Measurements from ENCODE around the gene PSEN1. TPM values are rescaled to one million over a fixed set of nuclear protein-coding genes. Genes with fewer than 3 reads are reported as not detected.

Gene PSEN1
- polyA plus RNA-seq, 4 donors = 24.4 to 138 (median 35.4) TPM

DNA sequence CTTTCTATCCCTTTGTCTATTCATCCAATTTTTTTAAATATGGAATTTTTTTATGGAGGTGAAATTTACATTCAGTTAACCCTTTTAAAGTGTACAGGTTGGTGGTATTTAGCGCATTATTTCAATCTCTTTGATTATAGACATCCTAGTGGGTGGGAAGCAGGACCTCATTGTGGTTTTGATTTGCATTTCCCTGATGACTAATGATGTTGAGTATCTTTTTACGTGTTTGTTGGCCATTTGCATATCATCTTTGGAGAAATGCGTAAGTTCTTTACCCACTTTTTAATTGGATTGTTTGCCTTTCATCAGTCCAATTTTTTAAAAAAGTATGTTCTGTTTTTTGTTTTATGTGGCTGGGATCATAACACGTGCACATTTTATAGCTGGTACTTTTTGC is 121.8 kb downstream of the PSEN1 start:
- WGBS, 3 donors = 76 to 85% (median 79%) methylated on average over 4 of the region's 4 CpGs
- FAIRE-seq (no peak), DNase-seq (no peak)
- Histone ChIP-seq H3K27ac (ENCODE audit: low read depth in 1 of 3, low read length in 2 of 3) (no peak overlapping the region), H3K27me3 (ENCODE audit: control insufficient read depth in 3 of 3, insufficient read depth in 3 of 3, low read length in 3 of 3) (no peaks in the 10 kb centered on the region), H3K36me3 (ENCODE audit: control insufficient read depth in 3 of 3, insufficient read depth in 2 of 3, low read depth in 1 of 3, low read length in 3 of 3) (peaks cover 0 to 81% (median 0%) of the 10 kb centered on the region in 3 donors), H3K4me3 (ENCODE audit: low read depth in 1 of 3, low read length in 3 of 3) (no peak overlapping the region), H3K9me3 (ENCODE audit: control insufficient read depth in 2 of 2, insufficient read depth in 1 of 2, low read depth in 1 of 2, low read length in 1 of 2) (no peaks in the 10 kb centered on the region), H3K4me1 (ENCODE audit: control insufficient read depth in 3 of 3, insufficient read depth in 2 of 3, low read depth in 1 of 3, low read length in 2 of 3) (no peaks in the 10 kb centered on the region)

DNA sequence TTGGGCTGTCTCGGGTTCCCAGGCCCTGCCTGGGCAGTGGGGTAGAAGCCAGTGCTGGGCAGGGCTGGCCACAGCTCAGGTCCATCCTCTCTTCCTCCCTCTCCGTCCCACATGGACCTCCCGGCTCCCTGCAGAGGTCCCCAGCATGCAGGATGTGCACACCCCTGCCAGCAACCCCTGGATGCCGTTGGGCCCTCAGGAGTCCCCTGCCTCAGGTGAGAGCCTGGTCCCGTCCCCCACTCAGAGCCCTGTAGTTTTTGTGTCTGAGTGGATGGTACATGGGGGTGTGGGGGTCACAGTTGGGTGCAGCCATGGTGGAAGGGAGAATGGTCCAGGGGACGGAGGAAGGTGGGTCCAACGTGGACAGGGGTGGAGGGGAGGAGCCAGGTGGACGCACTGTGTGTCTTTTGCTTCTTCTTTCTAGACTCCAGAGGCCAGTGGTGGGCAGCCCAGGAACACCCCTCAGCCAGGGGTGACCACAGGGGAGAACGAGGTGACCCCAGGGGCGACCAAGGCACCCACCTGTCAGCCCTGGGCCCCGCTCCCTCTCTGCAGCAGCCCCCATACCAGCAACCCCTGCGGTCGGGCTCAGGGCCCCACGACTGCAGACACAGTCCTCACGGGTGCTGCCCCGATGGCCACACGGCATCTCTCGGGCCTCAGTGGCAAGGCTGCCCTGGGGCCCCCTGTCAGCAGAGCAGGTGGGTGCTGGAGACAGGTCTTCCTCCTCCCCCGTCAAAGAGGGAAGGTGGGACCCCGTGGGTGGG is 122.7 kb downstream of the PSEN1 start:
- whole genome bisulfite sequencing, 3 donors = 89 to 94% (median 91%) methylated on average over 19 to 20 of the region's 20 CpGs
- H3K4me3 ChIP-seq (ENCODE audit: low read depth in 1 of 3, low read length in 3 of 3) = no peak overlapping the region
- H3K27ac ChIP-seq (ENCODE audit: low read depth in 1 of 3, low read length in 2 of 3) = no peak overlapping the region
- H3K9me3 ChIP-seq (ENCODE audit: control insufficient read depth in 2 of 2, insufficient read depth in 1 of 2, low read depth in 1 of 2, low read length in 1 of 2) = no peaks in the 10 kb centered on the region
- H3K4me1 ChIP-seq (ENCODE audit: control insufficient read depth in 3 of 3, insufficient read depth in 2 of 3, low read depth in 1 of 3, low read length in 2 of 3) = peaks cover 0 to 8% (median 0%) of the 10 kb centered on the region in 3 donors
- no peak for DNase-seq
- H3K27me3 ChIP-seq (ENCODE audit: control insufficient read depth in 3 of 3, insufficient read depth in 3 of 3, low read length in 3 of 3) = no peaks in the 10 kb centered on the region
- H3K36me3 ChIP-seq (ENCODE audit: control insufficient read depth in 3 of 3, insufficient read depth in 2 of 3, low read depth in 1 of 3, low read length in 3 of 3) = peaks cover 0 to 81% (median 0%) of the 10 kb centered on the region in 3 donors
- no peak for FAIRE-seq

DNA sequence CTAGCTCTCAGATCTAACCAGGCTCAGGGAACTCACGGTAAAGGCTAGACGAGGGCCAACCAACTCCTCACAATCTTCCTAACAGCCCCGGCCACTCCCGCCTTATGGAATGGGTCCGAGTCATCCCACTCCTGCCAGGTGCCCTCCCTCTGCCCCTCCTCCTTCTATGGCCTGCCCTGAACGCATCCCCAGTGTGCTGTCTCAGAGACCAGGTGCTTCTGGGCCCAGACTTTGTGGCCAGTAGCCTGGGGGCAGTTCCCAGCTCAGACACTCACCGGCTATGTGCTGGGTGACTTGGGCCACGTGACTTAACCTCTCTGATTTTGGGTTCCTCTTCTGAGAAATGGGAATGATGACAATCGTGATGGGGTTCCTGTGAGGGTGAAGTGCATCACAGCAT is 123.5 kb downstream of the PSEN1 start:
- no peak overlapping the region for H3K27ac ChIP-seq (ENCODE audit: low read depth in 1 of 3, low read length in 2 of 3)
- WGBS, 3 donors = 65 to 84% (median 73%) methylated on average over 9 of the region's 9 CpGs
- H3K27me3 ChIP-seq (ENCODE audit: control insufficient read depth in 3 of 3, insufficient read depth in 3 of 3, low read length in 3 of 3) = no peaks in the 10 kb centered on the region
- peaks cover 0 to 81% (median 0%) of the 10 kb centered on the region in 3 donors for H3K36me3 ChIP-seq (ENCODE audit: control insufficient read depth in 3 of 3, insufficient read depth in 2 of 3, low read depth in 1 of 3, low read length in 3 of 3)
- DNase-seq = no peak
- H3K4me1 ChIP-seq (ENCODE audit: control insufficient read depth in 3 of 3, insufficient read depth in 2 of 3, low read depth in 1 of 3, low read length in 2 of 3) = peaks cover 0 to 16% (median 0%) of the 10 kb centered on the region in 3 donors
- FAIRE-seq = no peak
- no peak overlapping the region for H3K4me3 ChIP-seq (ENCODE audit: low read depth in 1 of 3, low read length in 3 of 3)
- no peaks in the 10 kb centered on the region for H3K9me3 ChIP-seq (ENCODE audit: control insufficient read depth in 2 of 2, insufficient read depth in 1 of 2, low read depth in 1 of 2, low read length in 1 of 2)

DNA sequence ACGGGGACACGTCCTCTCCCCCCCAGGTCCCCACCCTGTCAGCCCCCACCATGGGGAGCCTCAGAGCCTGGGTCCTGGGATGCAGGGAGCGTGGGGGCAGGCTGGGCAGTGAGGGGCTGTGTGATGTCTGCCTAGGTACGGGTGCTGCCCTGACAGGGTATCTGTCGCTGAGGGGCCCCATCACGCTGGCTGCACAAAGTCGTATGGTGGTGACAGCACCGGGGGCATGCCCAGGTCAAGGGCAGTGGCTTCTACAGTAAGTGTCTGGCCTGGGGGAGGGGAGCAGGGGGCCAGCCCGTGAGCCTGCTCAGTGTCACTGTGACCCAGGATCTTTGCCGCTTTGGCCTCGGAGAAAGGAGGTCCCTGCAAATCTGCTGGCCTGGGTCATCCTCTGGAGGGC is 124.3 kb downstream of the PSEN1 start:
- Histone ChIP-seq H3K9me3 (ENCODE audit: control insufficient read depth in 2 of 2, insufficient read depth in 1 of 2, low read depth in 1 of 2, low read length in 1 of 2) (no peaks in the 10 kb centered on the region), H3K27ac (ENCODE audit: low read depth in 1 of 3, low read length in 2 of 3) (no peak overlapping the region), H3K27me3 (ENCODE audit: control insufficient read depth in 3 of 3, insufficient read depth in 3 of 3, low read length in 3 of 3) (no peaks in the 10 kb centered on the region), H3K4me1 (ENCODE audit: control insufficient read depth in 3 of 3, insufficient read depth in 2 of 3, low read depth in 1 of 3, low read length in 2 of 3) (peaks cover 0 to 22% (median 0%) of the 10 kb centered on the region in 3 donors), H3K36me3 (ENCODE audit: control insufficient read depth in 3 of 3, insufficient read depth in 2 of 3, low read depth in 1 of 3, low read length in 3 of 3) (peaks cover 0 to 81% (median 0%) of the 10 kb centered on the region in 3 donors), H3K4me3 (ENCODE audit: low read depth in 1 of 3, low read length in 3 of 3) (no peak overlapping the region)
- FAIRE-seq (no peak), DNase-seq (no peak)
- WGBS, 3 donors = 76 to 84% (median 78%) methylated on average over 11 of the region's 11 CpGs

DNA sequence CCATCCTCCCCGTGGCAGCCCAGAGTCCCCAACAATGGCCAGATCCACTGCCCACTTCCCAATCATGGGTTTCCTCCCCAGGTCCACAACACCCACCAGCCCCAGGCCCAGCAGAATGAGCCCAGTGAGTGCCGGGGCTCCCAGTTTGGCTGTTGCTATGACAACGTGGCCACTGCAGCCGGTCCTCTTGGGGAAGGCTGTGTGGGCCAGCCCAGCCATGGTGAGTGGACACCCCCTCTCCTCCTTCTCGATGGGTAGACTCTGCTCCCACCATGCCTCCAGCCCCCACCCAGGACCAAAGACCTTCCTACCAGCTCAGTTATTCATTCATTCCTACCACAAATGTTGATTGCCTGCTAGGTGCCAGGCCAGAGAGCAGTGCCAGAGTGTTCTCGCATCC is 124.8 kb downstream of the PSEN1 start:
- H3K4me3 ChIP-seq (ENCODE audit: low read depth in 1 of 3, low read length in 3 of 3) = no peak overlapping the region
- peaks cover 0 to 80% (median 0%) of the 10 kb centered on the region in 3 donors for H3K36me3 ChIP-seq (ENCODE audit: control insufficient read depth in 3 of 3, insufficient read depth in 2 of 3, low read depth in 1 of 3, low read length in 3 of 3)
- WGBS, 3 donors = 70 to 81% (median 72%) methylated on average over 6 of the region's 6 CpGs
- no peaks in the 10 kb centered on the region for H3K9me3 ChIP-seq (ENCODE audit: control insufficient read depth in 2 of 2, insufficient read depth in 1 of 2, low read depth in 1 of 2, low read length in 1 of 2)
- DNase-seq (no peak), FAIRE-seq (no peak)
- H3K27me3 ChIP-seq (ENCODE audit: control insufficient read depth in 3 of 3, insufficient read depth in 3 of 3, low read length in 3 of 3) = no peaks in the 10 kb centered on the region
- peaks cover 0 to 22% (median 0%) of the 10 kb centered on the region in 3 donors for H3K4me1 ChIP-seq (ENCODE audit: control insufficient read depth in 3 of 3, insufficient read depth in 2 of 3, low read depth in 1 of 3, low read length in 2 of 3)
- no peak overlapping the region for H3K27ac ChIP-seq (ENCODE audit: low read depth in 1 of 3, low read length in 2 of 3)

DNA sequence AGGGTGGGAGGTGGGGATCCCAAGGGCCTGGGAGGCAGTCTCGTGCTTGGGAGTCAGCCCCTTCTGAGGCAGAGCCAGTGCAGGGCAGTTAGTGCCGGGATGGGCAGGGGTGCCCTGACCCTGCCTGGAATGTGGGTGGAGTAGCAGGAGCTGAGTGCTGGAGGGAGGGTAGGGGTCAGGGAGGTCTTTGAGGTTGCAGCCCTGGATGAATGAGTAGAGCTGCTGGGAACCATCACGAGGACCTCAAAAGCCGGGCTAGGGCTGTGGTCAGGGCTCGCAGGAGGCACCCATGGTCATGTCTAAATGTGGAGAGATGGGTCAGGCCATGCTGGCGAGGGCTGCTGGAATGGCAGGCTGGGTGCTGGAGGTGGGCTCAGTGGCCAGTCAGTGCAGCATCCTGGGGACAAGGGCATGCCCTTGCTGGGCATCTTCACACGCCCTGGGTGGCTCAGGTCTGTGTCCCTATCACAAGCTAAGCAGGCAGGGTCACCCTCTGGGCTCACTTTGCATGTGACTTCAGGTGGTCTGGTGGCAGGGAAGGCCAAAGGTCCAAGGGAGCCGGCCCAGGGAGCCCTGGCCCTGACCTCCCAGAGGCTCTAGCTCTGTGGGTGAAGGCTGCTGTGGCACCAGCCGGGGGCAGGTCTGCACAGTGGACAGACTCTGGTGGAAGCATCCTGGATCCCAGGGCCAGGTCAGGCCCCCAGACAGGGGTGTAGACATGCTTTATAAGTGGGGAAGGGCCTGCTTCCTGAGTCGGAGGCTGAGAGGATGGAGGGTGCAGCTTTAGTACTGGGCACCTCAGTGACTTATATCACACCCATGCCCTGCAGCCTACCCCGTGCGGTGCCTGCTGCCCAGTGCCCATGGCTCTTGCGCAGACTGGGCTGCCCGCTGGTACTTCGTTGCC is 125.5 kb downstream of the PSEN1 start:
- peaks cover 0 to 87% (median 0%) of the 10 kb centered on the region in 3 donors for H3K36me3 ChIP-seq (ENCODE audit: control insufficient read depth in 3 of 3, insufficient read depth in 2 of 3, low read depth in 1 of 3, low read length in 3 of 3)

DNA sequence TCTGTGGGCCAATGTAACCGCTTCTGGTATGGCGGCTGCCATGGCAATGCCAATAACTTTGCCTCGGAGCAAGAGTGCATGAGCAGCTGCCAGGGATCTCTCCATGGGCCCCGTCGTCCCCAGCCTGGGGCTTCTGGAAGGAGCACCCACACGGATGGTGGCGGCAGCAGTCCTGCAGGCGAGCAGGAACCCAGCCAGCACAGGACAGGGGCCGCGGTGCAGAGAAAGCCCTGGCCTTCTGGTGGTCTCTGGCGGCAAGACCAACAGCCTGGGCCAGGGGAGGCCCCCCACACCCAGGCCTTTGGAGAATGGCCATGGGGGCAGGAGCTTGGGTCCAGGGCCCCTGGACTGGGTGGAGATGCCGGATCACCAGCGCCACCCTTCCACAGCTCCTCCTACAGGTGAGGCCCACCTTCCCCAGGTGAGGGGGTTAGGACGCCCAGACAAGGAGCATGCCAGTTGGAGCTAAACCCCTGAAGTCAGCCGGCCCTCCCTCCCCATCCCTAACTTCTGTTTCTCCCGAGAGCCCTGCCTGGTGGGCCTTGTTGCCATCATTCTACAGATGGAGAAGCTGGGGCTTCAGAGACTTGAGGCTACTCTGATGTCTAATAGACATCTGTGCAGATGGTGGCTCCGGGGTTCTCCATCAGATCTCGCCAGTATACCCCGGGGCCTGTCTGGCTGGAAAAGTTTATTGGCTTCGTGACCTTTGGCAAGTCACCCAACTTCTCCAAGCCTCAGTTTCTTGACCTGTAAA is 126.3 kb downstream of the PSEN1 start:
- DNase-seq (no peak), FAIRE-seq (no peak)
- 87 to 93% (median 88%) methylated on average over 20 of the region's 20 CpGs for WGBS, 3 donors
- Histone ChIP-seq H3K4me3 (ENCODE audit: low read depth in 1 of 3, low read length in 3 of 3) (no peak overlapping the region), H3K4me1 (ENCODE audit: control insufficient read depth in 3 of 3, insufficient read depth in 2 of 3, low read depth in 1 of 3, low read length in 2 of 3) (peaks cover 0 to 22% (median 0%) of the 10 kb centered on the region in 3 donors), H3K36me3 (ENCODE audit: control insufficient read depth in 3 of 3, insufficient read depth in 2 of 3, low read depth in 1 of 3, low read length in 3 of 3) (peaks cover 0 to 92% (median 0%) of the 10 kb centered on the region in 3 donors), H3K27me3 (ENCODE audit: control insufficient read depth in 3 of 3, insufficient read depth in 3 of 3, low read length in 3 of 3) (no peaks in the 10 kb centered on the region), H3K27ac (ENCODE audit: low read depth in 1 of 3, low read length in 2 of 3) (no peak overlapping the region), H3K9me3 (ENCODE audit: control insufficient read depth in 2 of 2, insufficient read depth in 1 of 2, low read depth in 1 of 2, low read length in 1 of 2) (no peaks in the 10 kb centered on the region)

More for the DNA sequence above, 125.5 kb downstream of the PSEN1 start:
- Histone ChIP-seq H3K4me1 (ENCODE audit: control insufficient read depth in 3 of 3, insufficient read depth in 2 of 3, low read depth in 1 of 3, low read length in 2 of 3) (peaks cover 0 to 22% (median 0%) of the 10 kb centered on the region in 3 donors), H3K9me3 (ENCODE audit: control insufficient read depth in 2 of 2, insufficient read depth in 1 of 2, low read depth in 1 of 2, low read length in 1 of 2) (no peaks in the 10 kb centered on the region), H3K27me3 (ENCODE audit: control insufficient read depth in 3 of 3, insufficient read depth in 3 of 3, low read length in 3 of 3) (no peaks in the 10 kb centered on the region), H3K27ac (ENCODE audit: low read depth in 1 of 3, low read length in 2 of 3) (no peak overlapping the region), H3K4me3 (ENCODE audit: low read depth in 1 of 3, low read length in 3 of 3) (no peak overlapping the region)
- FAIRE-seq = no peak
- DNase-seq = no peak
- WGBS, 3 donors = 81 to 87% (median 82%) methylated on average over 14 to 15 of the region's 15 CpGs

DNA sequence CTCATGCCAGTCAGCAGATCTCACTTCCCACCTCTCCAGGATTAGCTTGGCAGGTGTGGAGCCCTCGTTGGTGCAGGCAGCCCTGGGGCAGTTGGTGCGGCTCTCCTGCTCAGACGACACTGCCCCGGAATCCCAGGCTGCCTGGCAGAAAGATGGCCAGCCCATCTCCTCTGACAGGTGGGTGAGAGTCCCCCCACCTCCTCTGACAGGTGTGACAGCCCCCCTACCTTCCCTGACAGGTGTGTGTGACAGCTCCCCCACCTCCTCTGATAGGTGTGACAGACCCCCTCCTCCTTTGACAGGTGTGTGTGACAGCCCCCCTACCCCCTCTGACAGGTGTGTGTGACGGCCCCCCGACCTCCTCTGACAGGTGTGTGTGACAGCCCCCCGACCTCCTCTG is 127.3 kb downstream of the PSEN1 start:
- no peak for DNase-seq
- Histone ChIP-seq H3K4me3 (ENCODE audit: low read depth in 1 of 3, low read length in 3 of 3) (no peak overlapping the region), H3K27me3 (ENCODE audit: control insufficient read depth in 3 of 3, insufficient read depth in 3 of 3, low read length in 3 of 3) (no peaks in the 10 kb centered on the region), H3K9me3 (ENCODE audit: control insufficient read depth in 2 of 2, insufficient read depth in 1 of 2, low read depth in 1 of 2, low read length in 1 of 2) (no peaks in the 10 kb centered on the region), H3K27ac (ENCODE audit: low read depth in 1 of 3, low read length in 2 of 3) (no peak overlapping the region), H3K36me3 (ENCODE audit: control insufficient read depth in 3 of 3, insufficient read depth in 2 of 3, low read depth in 1 of 3, low read length in 3 of 3) (peaks cover 0 to 100% (median 0%) of the 10 kb centered on the region in 3 donors), H3K4me1 (ENCODE audit: control insufficient read depth in 3 of 3, insufficient read depth in 2 of 3, low read depth in 1 of 3, low read length in 2 of 3) (peaks cover 0 to 22% (median 0%) of the 10 kb centered on the region in 3 donors)
- WGBS, 3 donors = 57 to 76% (median 70%) methylated on average over 7 of the region's 7 CpGs
- no peak for FAIRE-seq
